ENCODE measurements around the gene PRR20A.
"Not testable (repeated sequence)": the region's sequence is repeated elsewhere in the genome, so short reads cannot be mapped to it uniquely, and the experiment has no call there.

PRR20A gene

DNA sequence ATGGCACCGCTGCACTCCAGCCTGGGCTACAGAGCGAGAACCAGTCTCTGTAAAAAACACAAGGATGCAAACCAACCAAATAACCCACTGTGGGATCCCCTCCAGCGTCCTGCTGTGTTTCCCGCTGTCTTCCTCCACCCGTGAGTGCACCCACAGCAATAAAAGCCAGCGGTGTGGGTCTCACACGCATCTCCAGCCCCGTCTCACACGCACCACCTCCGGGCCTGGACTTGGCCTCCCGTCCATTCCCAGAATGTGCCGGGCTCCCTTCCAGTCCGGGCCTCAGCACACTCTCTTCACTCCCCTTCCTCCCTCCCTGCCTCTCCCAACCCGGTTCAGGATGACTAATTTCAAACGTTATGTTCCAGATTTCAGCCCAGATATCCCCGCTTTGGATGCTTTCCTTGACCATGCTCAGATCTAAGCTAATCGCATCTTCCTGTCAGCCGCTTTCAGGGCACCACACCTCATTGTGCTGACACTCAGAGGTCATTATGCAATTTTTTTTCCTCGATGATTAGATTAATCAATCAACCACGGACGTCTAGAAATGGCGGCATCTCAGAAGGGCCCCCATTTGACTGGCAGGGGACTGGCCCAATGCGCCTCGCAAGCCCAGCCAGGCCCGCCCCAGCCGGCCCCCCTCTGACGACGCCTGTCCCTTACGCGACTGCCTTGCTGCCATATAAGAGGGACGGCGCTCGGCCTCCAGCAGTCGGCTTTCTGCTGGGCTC lies at the start of gene PRR20A:
TSS of gene PRR20A (plus strand) at position 684 of the 734 bp plus-strand sequence. CDS start 387 bp downstream, outside the sequence.
- H3K36me3 ChIP-seq (replicated peaks); H3K4me3 ChIP-seq (ENCODE audit: low read depth, low read length); in situ Hi-C loops (cut with HindIII; ENCODE audit: low pct_ligation_motif_present, low sequenced_read_pairs); H3K27ac ChIP-seq; H3K27me3 ChIP-seq (replicated peaks); DNase-seq: not testable (repeated sequence)

DNA sequence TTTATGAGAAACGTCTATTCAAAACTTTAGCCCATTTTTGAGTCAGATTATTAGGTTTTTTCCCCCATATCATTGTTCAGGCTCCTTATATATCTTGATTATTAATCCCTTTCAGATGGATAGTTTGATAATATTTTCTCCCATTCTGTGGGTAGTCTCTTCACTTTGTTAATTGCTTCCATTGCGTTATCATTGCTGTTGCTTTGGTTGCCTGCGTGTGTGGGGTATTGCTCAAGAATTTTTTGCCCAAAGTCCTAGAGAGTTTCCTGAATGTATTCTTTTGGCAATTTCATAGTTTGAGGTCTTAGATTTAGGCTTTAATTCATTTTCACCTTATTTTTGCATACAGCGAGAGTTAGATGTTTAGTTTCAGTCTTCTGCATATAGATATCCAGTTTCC lies 25.8 kb upstream of the PRR20A start:
- in situ Hi-C loops (cut with HindIII; ENCODE audit: low pct_ligation_motif_present, low sequenced_read_pairs) = no loop called here
- H3K27me3 ChIP-seq (replicated peaks) = no peaks in the 10 kb centered on the region
- no peaks in the 10 kb centered on the region for H3K36me3 ChIP-seq (replicated peaks)
- no peak overlapping the region for H3K27ac ChIP-seq
- H3K4me3 ChIP-seq (ENCODE audit: low read depth, low read length) = no peak overlapping the region
- TF ChIP-seq, protein P1, sequence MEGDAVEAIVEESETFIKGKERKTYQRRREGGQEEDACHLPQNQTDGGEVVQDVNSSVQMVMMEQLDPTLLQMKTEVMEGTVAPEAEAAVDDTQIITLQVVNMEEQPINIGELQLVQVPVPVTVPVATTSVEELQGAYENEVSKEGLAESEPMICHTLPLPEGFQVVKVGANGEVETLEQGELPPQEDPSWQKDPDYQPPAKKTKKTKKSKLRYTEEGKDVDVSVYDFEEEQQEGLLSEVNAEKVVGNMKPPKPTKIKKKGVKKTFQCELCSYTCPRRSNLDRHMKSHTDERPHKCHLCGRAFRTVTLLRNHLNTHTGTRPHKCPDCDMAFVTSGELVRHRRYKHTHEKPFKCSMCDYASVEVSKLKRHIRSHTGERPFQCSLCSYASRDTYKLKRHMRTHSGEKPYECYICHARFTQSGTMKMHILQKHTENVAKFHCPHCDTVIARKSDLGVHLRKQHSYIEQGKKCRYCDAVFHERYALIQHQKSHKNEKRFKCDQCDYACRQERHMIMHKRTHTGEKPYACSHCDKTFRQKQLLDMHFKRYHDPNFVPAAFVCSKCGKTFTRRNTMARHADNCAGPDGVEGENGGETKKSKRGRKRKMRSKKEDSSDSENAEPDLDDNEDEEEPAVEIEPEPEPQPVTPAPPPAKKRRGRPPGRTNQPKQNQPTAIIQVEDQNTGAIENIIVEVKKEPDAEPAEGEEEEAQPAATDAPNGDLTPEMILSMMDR (IDR thresholded peaks at IDR 0.05; ENCODE audit: low read depth, low read length, missing control alignments) = no peak
- no peak for DNase-seq

DNA sequence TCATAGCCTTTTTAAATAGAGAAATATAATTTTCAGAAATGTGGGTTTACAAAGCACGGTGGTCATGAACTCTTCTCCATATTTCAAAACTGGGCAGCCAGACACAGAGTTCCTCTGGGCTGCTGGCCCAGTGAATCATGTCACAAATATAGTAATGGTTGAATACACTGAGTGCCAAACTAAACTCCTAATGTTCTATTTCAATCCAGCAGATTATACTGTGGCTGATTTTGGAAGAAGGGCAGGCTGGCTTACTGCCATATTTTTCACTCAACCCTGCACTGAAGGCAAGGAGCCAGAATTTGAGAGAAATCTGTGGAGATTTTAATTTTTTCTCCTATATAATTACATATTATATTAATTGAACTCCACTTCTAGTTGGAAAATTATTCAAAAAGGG lies 17.0 kb upstream of the PRR20A start:
- H3K27ac ChIP-seq = no peak overlapping the region
- TF ChIP-seq, protein P1 (IDR thresholded peaks at IDR 0.05; ENCODE audit: low read depth, low read length, missing control alignments) = no peak
- no peaks in the 10 kb centered on the region for H3K36me3 ChIP-seq (replicated peaks)
- in situ Hi-C loops (cut with HindIII; ENCODE audit: low pct_ligation_motif_present, low sequenced_read_pairs) = no loop called here
- H3K27me3 ChIP-seq (replicated peaks) = no peaks in the 10 kb centered on the region
- DNase-seq = no peak
- H3K4me3 ChIP-seq (ENCODE audit: low read depth, low read length) = no peak overlapping the region

DNA sequence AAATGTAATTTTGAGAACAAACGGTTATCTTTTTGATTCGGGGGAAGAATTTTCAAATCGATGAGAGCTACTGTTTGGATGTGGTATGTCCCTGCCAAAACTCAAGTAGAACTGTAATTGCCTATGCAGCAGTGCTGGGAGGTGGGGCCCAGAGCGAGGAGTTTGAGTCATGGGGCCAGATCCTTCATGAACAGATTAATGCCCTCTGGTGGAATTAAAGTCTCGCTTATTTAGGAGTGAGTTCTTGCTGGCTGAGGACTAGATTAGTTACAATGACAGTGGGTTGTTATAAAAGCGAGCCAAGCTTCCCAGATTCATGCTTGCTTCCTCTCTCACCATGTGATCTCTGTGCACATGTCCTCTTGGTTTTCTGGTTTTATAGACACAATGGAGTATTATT lies 11.8 kb upstream of the PRR20A start:
- in situ Hi-C loops (cut with HindIII; ENCODE audit: low pct_ligation_motif_present, low sequenced_read_pairs) = no loop called here
- TF ChIP-seq, protein P1 (IDR thresholded peaks at IDR 0.05; ENCODE audit: low read depth, low read length, missing control alignments) = no peak

DNA sequence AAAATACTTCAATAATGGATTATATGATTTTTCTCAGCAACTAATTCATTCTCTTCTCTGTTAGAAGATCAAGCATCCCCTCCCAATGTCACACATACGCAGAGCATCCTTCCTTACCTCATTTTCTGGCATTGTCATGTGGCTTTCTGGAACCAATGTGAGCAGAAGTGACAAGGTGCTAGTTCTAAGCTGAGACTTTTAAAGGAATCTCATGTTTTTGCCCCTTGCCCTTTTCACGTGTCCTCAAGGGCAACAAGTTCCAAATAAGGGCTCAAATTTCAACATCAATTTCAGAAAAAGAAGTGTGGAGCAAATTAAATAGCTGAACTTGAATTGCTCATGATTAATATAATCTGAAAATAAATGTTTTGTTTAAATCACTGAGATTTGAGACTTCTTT lies 4.6 kb upstream of the PRR20A start:
- TF ChIP-seq, protein P1 (IDR thresholded peaks at IDR 0.05; ENCODE audit: low read depth, low read length, missing control alignments) = no peak
- no peak for DNase-seq
- Histone ChIP-seq H3K27ac (no peak overlapping the region), H3K4me3 (ENCODE audit: low read depth, low read length) (no peak overlapping the region), H3K36me3 (replicated peaks) (no peaks in the 10 kb centered on the region), H3K27me3 (replicated peaks) (no peaks in the 10 kb centered on the region)
- in situ Hi-C loops (cut with HindIII; ENCODE audit: low pct_ligation_motif_present, low sequenced_read_pairs) = no loop called here

More for the DNA sequence above, 11.8 kb upstream of the PRR20A start:
- Histone ChIP-seq H3K27ac (no peak overlapping the region), H3K27me3 (replicated peaks) (no peaks in the 10 kb centered on the region), H3K4me3 (ENCODE audit: low read depth, low read length) (no peak overlapping the region), H3K36me3 (replicated peaks) (no peaks in the 10 kb centered on the region)
- no peak for DNase-seq

DNA sequence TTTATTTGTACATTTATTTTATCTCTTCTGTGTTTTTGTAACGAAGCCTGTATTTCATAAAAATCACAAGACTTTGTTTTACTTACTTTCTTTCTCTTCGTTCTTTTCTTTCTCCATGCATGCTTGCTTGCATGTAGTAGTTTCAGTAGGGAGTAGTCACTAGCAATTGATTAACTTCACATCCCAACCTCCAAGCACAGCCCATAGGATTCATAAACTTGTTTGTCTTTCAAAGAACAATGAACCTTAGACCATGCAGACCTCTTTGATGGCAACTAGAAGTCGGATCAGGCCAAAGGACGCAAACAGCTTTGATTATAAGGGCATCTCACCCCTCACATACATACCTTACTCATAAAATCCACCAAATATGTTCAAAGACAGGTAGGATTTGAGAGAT lies 3.1 kb upstream of the PRR20A start:
- in situ Hi-C loops (cut with HindIII; ENCODE audit: low pct_ligation_motif_present, low sequenced_read_pairs) = no loop called here
- Histone ChIP-seq H3K36me3 (replicated peaks) (no peaks in the 10 kb centered on the region), H3K27me3 (replicated peaks) (no peaks in the 10 kb centered on the region)

More for the DNA sequence above, 3.1 kb upstream of the PRR20A start:
- Histone ChIP-seq H3K4me3 (ENCODE audit: low read depth, low read length) (no peak overlapping the region), H3K27ac (no peak overlapping the region)
- TF ChIP-seq, protein P1 (IDR thresholded peaks at IDR 0.05; ENCODE audit: low read depth, low read length, missing control alignments) = no peak
- DNase-seq = no peak

All from brain microvascular endothelial cell (primary cell).